MM.1S (cell line): ENCODE results near the gene TENT4B.

Source experiments
- DNase-seq: peaks from one replicate; pipeline ENCODE4 v3.0.0-alpha.2; 2015
- H2AFZ ChIP-seq: fragments of 300-600 bp; sonication (generic); 2 replicates; pipeline ENCODE4 v1.6.0; 2016; ENCODE audit warnings: antibody characterized with exemption, low read length
- H3F3A ChIP-seq: fragments of 300-600 bp; sonication (generic); 2 replicates; pipeline ENCODE4 v1.6.1; 2016; ENCODE audit warnings: mild to moderate bottlenecking, antibody characterized with exemption, low read length, moderate library complexity, mixed read lengths; ENCODE audit not compliant: insufficient read depth
- H3K27ac ChIP-seq: fragments of 300-600 bp; sonication (generic); 2 replicates; pipeline ENCODE4 v1.5.1; 2016; ENCODE audit warnings: mild to moderate bottlenecking, low read length
- H3K27me3 ChIP-seq: fragments of 300-600 bp; sonication (generic); replicated peaks from 2 replicates; pipeline ENCODE4 v1.6.0; 2016; ENCODE audit warnings: low read length; ENCODE audit not compliant: insufficient read depth
- H3K36me3 ChIP-seq: fragments of 300-600 bp; sonication (generic); replicated peaks from 2 replicates; pipeline ENCODE4 v1.6.1; 2016; ENCODE audit warnings: mild to moderate bottlenecking, low read length, mixed read lengths; ENCODE audit not compliant: insufficient read depth
- H3K4me1 ChIP-seq: fragments of 300-600 bp; sonication (generic); 2 replicates; pipeline ENCODE4 v1.6.1; 2016; ENCODE audit warnings: low read length, mixed read lengths
- H3K4me2 ChIP-seq: fragments of 300-600 bp; sonication (generic); 2 replicates; pipeline ENCODE4 v1.6.0; 2016; ENCODE audit warnings: low read depth, low read length
- H3K4me3 ChIP-seq: fragments of 300-600 bp; sonication (generic); 2 replicates; pipeline ENCODE4 v1.5.1; 2016; ENCODE audit warnings: low read length, mixed read lengths
- H3K79me2 ChIP-seq: fragments of 300-600 bp; sonication (generic); 2 replicates; pipeline ENCODE4 v1.6.1; 2016; ENCODE audit warnings: mixed run types, low read length, mixed read lengths
- H3K9ac ChIP-seq: fragments of 300-600 bp; sonication (generic); 2 replicates; pipeline ENCODE4 v1.6.1; 2016; ENCODE audit warnings: low read length, mixed read lengths
- H3K9me2 ChIP-seq: fragments of 300-600 bp; sonication (generic); replicated peaks from 2 replicates; pipeline ENCODE4 v1.6.1; 2016; ENCODE audit warnings: mild to moderate bottlenecking, low read length, mixed read lengths; ENCODE audit not compliant: insufficient read depth
- H3K9me3 ChIP-seq: fragments of 300-600 bp; sonication (generic); replicated peaks from 2 replicates; pipeline ENCODE4 v1.6.1; 2016; ENCODE audit warnings: mild to moderate bottlenecking, low read length, mixed read lengths; ENCODE audit not compliant: insufficient read depth
- H4K20me1 ChIP-seq: fragments of 300-600 bp; sonication (generic); 2 replicates; pipeline ENCODE4 v1.6.1; 2016; ENCODE audit warnings: mild to moderate bottlenecking, low read length, moderate library complexity, mixed read lengths; ENCODE audit not compliant: insufficient read depth
- CTCF ChIP-seq: fragments of 300-600 bp; sonication (generic); IDR thresholded peaks from 2 replicates; pipeline ENCODE4 v1.5.1; 2016; ENCODE audit warnings: antibody characterized with exemption, low read length, mixed read lengths
- EZH2 ChIP-seq: fragments of 300-600 bp; sonication (generic); optimal IDR thresholded peaks from 2 replicates; pipeline ENCODE3; 2017; ENCODE audit warnings: low read depth, mild to moderate bottlenecking, antibody characterized with exemption, low read length, mixed read lengths
- EZH2phosphoT487 ChIP-seq: fragments of 300-600 bp; sonication (generic); IDR thresholded peaks from 2 replicates; pipeline ENCODE4 v1.6.1; 2018; ENCODE audit warnings: antibody characterized with exemption, low read length

The TENT4B gene

GRCh38 chr16:50269061-50269705 lies 116.1 kb downstream of the TENT4B start:
- H4K20me1 ChIP-seq: no peaks in the 10 kb centered on the region
- no peak overlapping the region for H3K9ac ChIP-seq
- peaks cover 23% of the 10 kb centered on the region for H3K4me1 ChIP-seq
- H3F3A ChIP-seq: no peaks in the 10 kb centered on the region
- TF ChIP-seq EZH2 (no peak), CTCF (no peak), EZH2phosphoT487 (no peak)
- no peak overlapping the region for H3K4me2 ChIP-seq
- H3K27me3 ChIP-seq: no peaks in the 10 kb centered on the region
- H3K9me2 ChIP-seq: no peaks in the 10 kb centered on the region
- no peaks in the 10 kb centered on the region for H3K36me3 ChIP-seq
- no peak overlapping the region for H2AFZ ChIP-seq
- H3K9me3 ChIP-seq: no peaks in the 10 kb centered on the region
- no peak overlapping the region for H3K27ac ChIP-seq
- no peak for DNase-seq
- peaks cover 22% of the 10 kb centered on the region for H3K79me2 ChIP-seq
- no peak overlapping the region for H3K4me3 ChIP-seq

GRCh38 chr16:50269769-50270509 lies 116.8 kb downstream of the TENT4B start:
- Histone ChIP-seq H3K9ac (no peak overlapping the region), H2AFZ (no peak overlapping the region), H3K36me3 (no peaks in the 10 kb centered on the region), H3K9me3 (no peaks in the 10 kb centered on the region), H3F3A (peaks cover 6% of the 10 kb centered on the region), H3K79me2 (peaks cover 28% of the 10 kb centered on the region), H3K4me1 (peaks cover 24% of the 10 kb centered on the region), H3K27me3 (no peaks in the 10 kb centered on the region), H3K27ac (no peak overlapping the region), H3K4me2 (no peak overlapping the region), H4K20me1 (no peaks in the 10 kb centered on the region), H3K9me2 (no peaks in the 10 kb centered on the region), H3K4me3 (no peak overlapping the region)
- DNase-seq: no peak
- TF ChIP-seq CTCF (no peak), EZH2 (no peak), EZH2phosphoT487 (no peak)

- no peaks in the 10 kb centered on the region for H3K9me2 ChIP-seq
- H3K27ac ChIP-seq: no peak overlapping the region
- H3K79me2 ChIP-seq: peaks cover 35% of the 10 kb centered on the region
- peaks cover 13% of the 10 kb centered on the region for H3F3A ChIP-seq
- H3K4me1 ChIP-seq: peaks cover 25% of the 10 kb centered on the region
- no peaks in the 10 kb centered on the region for H4K20me1 ChIP-seq
- H3K36me3 ChIP-seq: no peaks in the 10 kb centered on the region
- H3K4me2 ChIP-seq: no peak overlapping the region
- H3K27me3 ChIP-seq: no peaks in the 10 kb centered on the region
- H3K9me3 ChIP-seq: no peaks in the 10 kb centered on the region
- H3K4me3 ChIP-seq: no peak overlapping the region
- no peak overlapping the region for H3K9ac ChIP-seq
- no peak overlapping the region for H2AFZ ChIP-seq
- TF ChIP-seq EZH2: no peak
- TF ChIP-seq EZH2phosphoT487: no peak
- TF ChIP-seq CTCF: no peak
- no peak for DNase-seq
Observed at GRCh38 chr16:50270510-50271147, 117.5 kb downstream of the TENT4B start.
